Measurements from ENCODE around the gene PLAC1. TPM values are rescaled to one million over a fixed set of nuclear protein-coding genes. Genes with fewer than 3 reads are reported as not detected.

Gene PLAC1
- total RNA-seq, 2 donors from 2014 or later: not detected

DNA sequence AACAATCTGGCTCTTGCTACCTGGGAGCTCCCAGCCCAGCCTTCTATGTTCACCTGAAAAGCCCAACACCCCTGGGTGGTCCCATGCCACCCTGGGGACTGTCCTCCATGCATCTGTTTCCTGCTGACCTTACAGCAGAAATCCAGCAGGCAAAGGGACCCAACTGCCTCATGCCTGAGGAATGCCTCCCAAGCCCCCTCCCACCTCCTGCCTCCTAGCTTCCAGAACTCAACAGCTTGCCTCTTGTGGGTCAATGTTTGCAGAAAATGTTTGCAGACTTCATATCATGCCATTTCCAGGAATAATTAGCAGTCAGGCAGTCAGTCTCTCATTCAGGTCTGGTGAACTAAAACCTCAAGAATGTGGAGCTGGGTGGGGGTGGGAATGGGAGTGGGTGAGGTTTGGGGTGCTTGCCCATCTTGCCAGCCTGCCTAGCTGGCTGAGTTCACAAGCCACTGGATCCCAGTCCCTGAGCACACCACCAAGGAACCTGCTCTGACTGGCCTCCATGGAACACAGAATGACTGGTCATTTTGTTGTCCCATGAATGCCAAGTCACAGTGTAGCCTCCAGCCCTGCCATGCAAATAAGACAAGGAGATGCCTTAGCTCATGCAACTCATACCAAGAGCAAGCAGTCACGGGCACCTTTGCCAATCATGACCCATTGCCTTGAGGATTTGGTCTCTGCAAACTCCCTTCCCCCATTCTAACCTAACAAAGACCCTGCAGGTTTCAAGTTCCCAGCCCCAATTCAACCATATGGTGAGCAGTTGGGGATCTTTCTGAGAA is 12.1 kb upstream of the PLAC1 start:
- H3K27ac ChIP-seq: no peak overlapping the region
- no peaks in the 10 kb centered on the region for H3K36me3 ChIP-seq
- no peak for TF ChIP-seq CTCF (IDR thresholded peaks at IDR 0.05)
- no peak overlapping the region for H3K9ac ChIP-seq (ENCODE audit: low read depth in 2 of 2, low read length in 2 of 2)
- intact Hi-C loops (cut with DNase I): no loop called here
- no peaks in the 10 kb centered on the region for H3K9me3 ChIP-seq
- H3K4me1 ChIP-seq: no peaks in the 10 kb centered on the region
- no peak overlapping the region for H3K4me3 ChIP-seq
- DNase-seq: no peak
- no peaks in the 10 kb centered on the region for H3K27me3 ChIP-seq

GRCh38 chrX:134669378-134670098 is 11.3 kb upstream of the PLAC1 start:
- no peaks in the 10 kb centered on the region for H3K4me1 ChIP-seq
- no peaks in the 10 kb centered on the region for H3K9me3 ChIP-seq
- H3K4me3 ChIP-seq: no peak overlapping the region
- H3K9ac ChIP-seq (ENCODE audit: low read depth in 2 of 2, low read length in 2 of 2): no peak overlapping the region
- no peak for DNase-seq
- no peak overlapping the region for H3K27ac ChIP-seq
- TF ChIP-seq CTCF (IDR thresholded peaks at IDR 0.05): no peak
- no peaks in the 10 kb centered on the region for H3K36me3 ChIP-seq
- intact Hi-C loops (cut with DNase I): no loop called here
- no peaks in the 10 kb centered on the region for H3K27me3 ChIP-seq

- no peak overlapping the region for H3K4me3 ChIP-seq
- no peak overlapping the region for H3K9ac ChIP-seq (ENCODE audit: low read depth in 2 of 2, low read length in 2 of 2)
- H3K36me3 ChIP-seq: no peaks in the 10 kb centered on the region
- no peak for DNase-seq
- no peak overlapping the region for H3K27ac ChIP-seq
- no peaks in the 10 kb centered on the region for H3K9me3 ChIP-seq
- intact Hi-C loops (cut with DNase I): no loop called here
- no peaks in the 10 kb centered on the region for H3K4me1 ChIP-seq
- TF ChIP-seq CTCF (IDR thresholded peaks at IDR 0.05): no peak
- H3K27me3 ChIP-seq: peaks cover 3% of the 10 kb centered on the region
Measured at GRCh38 chrX:134664202-134664601, 5.9 kb upstream of the PLAC1 start.

- Histone ChIP-seq H3K9ac (ENCODE audit: low read depth in 2 of 2, low read length in 2 of 2) (no peak overlapping the region), H3K36me3 (no peaks in the 10 kb centered on the region), H3K4me3 (no peak overlapping the region), H3K27me3 (peaks cover 3% of the 10 kb centered on the region), H3K27ac (no peak overlapping the region), H3K9me3 (no peaks in the 10 kb centered on the region), H3K4me1 (no peaks in the 10 kb centered on the region)
- DNase-seq: no peak
- TF ChIP-seq CTCF (IDR thresholded peaks at IDR 0.05): no peak
- intact Hi-C loops (cut with DNase I): no loop called here
Measured at GRCh38 chrX:134661295-134661694, 3.0 kb upstream of the PLAC1 start.

- H3K4me3 ChIP-seq: no peak overlapping the region
- no peaks in the 10 kb centered on the region for H3K4me1 ChIP-seq
- H3K9ac ChIP-seq (ENCODE audit: low read depth in 2 of 2, low read length in 2 of 2): no peak overlapping the region
- DNase-seq: no peak
- no peaks in the 10 kb centered on the region for H3K36me3 ChIP-seq
- TF ChIP-seq CTCF (IDR thresholded peaks at IDR 0.05): no peak
- peaks cover 3% of the 10 kb centered on the region for H3K27me3 ChIP-seq
- no peak overlapping the region for H3K27ac ChIP-seq
- no peaks in the 10 kb centered on the region for H3K9me3 ChIP-seq
- intact Hi-C loops (cut with DNase I): no loop called here
Measured at GRCh38 chrX:134660627-134661026, 2.4 kb upstream of the PLAC1 start.

All from colonic mucosa (tissue), 4 donors.